Activated T-helper 17 cell treated with anti-CD3 and anti-CD28 coated beads, Interleukin-2, amount 50 U/mL, for 72 hours (primary cell): ENCODE measurements around the gene GFOD2. TPM values are rescaled to one million over a fixed set of nuclear protein-coding genes. Genes with fewer than 3 reads are reported as not detected.

Experiments used
- ATAC-seq: fragments of 150-1000 bp; cut with Tn5 transposase; replicated peaks from 2 replicates; pipeline ENCODE4 v1.10.0; 2021; ENCODE audit warnings: mild to moderate bottlenecking, moderate library complexity
- H3K27ac Mint-ChIP-seq: one replicate; pipeline ENCODE4 v1.8.0; 2022; ENCODE audit warnings: mixed read lengths
- H3K27me3 Mint-ChIP-seq: one replicate; pipeline ENCODE4 v1.8.0; 2022; ENCODE audit warnings: mixed read lengths
- H3K36me3 Mint-ChIP-seq: one replicate; pipeline ENCODE4 v1.8.0; 2022; ENCODE audit warnings: low read depth, mild to moderate bottlenecking, mixed read lengths
- H3K4me1 Mint-ChIP-seq: one replicate; pipeline ENCODE4 v1.8.0; 2022; ENCODE audit warnings: mixed read lengths
- H3K4me3 Mint-ChIP-seq: one replicate; pipeline ENCODE4 v1.8.0; 2022; ENCODE audit warnings: mild to moderate bottlenecking, mixed read lengths
- H3K9me3 Mint-ChIP-seq: one replicate; pipeline ENCODE4 v1.8.0; 2022; ENCODE audit warnings: mixed read lengths
- total RNA-seq, 2 donors: library from RNA; stranded (reverse); gene quantifications; one replicate each; pipeline ENCODE4 v1.2.3, GENCODE V29; 2022

Gene GFOD2
- total RNA-seq, 2 donors from 2014 or later: 13.8 to 20.9 TPM

DNA sequence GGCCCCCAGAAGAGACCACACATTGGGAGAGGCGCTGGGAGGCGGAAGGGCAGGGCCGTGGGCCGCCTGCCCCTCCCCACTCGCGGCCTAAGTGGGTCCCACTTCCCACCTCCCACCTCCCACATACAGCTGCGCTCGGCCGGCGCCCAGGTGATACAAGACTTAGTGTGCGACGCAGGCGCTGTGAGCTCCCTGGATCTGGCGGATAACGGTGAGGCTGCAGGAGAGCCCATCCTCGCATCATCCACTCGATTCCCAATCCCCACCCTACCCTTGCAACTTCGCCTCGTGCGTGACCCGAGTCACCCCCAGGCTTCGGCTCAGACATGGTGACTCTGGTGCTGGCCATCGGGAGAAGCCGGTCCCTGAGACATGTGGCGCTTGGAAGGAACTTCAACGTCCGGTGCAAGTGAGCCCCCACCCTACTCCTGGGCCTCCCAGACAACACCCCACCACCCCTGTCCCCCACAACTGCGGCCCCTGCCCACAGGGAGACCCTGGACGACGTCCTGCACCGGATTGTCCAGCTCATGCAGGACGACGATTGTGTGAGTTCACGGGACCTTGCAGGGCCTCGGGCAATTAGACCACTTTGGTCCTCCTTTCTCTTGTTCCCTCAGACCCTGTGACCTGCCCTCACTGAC is 70.2 kb downstream of the GFOD2 start:
- peaks cover 51% of the 10 kb centered on the region for H3K36me3 Mint-ChIP-seq
- H3K4me3 Mint-ChIP-seq: no peak overlapping the region

DNA sequence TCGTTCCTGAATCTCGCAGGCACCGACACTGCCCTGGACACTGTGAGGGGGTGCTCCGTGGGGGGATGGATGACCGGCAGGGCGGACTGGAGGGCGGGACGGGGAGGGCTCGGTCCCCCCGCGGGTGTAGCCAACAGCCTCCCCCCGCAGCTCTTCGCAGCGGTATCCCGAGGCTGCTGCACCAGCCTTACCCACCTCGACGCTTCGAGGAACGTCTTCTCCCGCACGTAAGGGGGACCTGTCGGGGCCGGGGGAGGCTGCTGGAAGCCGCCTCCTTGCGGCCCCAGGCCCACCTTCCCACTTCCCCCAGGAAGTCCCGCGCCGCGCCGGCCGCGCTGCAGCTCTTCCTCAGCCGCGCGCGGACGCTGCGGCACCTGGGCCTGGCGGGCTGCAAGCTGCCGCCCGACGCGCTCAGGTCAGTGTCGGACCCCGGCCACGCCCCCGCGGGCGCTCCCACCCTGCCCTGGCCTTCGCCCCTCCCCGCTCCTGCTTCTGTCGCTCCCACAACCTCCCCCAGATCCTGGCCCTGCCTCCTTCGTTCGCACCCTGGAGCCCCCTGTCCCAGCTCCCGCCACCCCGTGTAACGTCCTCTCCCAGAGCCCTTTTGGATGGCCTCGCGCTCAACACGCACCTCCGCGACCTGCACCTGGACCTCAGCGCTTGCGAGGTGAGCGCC is 70.9 kb downstream of the GFOD2 start:
- no peak overlapping the region for H3K27ac Mint-ChIP-seq
- no peak for ATAC-seq
- no peak overlapping the region for H3K4me3 Mint-ChIP-seq
- no peaks in the 10 kb centered on the region for H3K27me3 Mint-ChIP-seq
- peaks cover 51% of the 10 kb centered on the region for H3K36me3 Mint-ChIP-seq
- no peaks in the 10 kb centered on the region for H3K9me3 Mint-ChIP-seq
- peaks cover 8% of the 10 kb centered on the region for H3K4me1 Mint-ChIP-seq

More for the DNA sequence above, 70.2 kb downstream of the GFOD2 start:
- peaks cover 8% of the 10 kb centered on the region for H3K4me1 Mint-ChIP-seq
- H3K9me3 Mint-ChIP-seq: no peaks in the 10 kb centered on the region
- no peak for ATAC-seq
- H3K27ac Mint-ChIP-seq: no peak overlapping the region
- no peaks in the 10 kb centered on the region for H3K27me3 Mint-ChIP-seq

DNA sequence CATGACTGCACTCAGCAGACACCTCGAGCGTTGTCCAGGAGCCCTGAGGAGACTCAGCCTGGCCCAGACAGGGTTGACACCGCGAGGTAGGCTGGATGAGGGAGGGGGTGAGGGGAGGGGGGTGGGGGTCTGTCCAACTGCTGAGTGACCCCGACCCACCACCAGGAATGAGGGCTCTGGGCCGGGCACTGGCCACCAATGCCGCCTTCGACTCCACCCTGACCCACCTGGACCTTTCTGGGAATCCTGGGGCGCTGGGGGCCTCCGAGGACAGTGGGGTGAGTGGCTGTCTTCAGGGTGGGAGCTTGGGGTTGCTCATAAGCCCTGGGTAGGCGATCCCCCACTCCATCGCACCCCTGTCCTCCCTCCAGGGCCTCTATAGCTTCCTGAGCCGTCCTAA is 71.4 kb downstream of the GFOD2 start:
- Mint-ChIP-seq H3K27ac (no peak overlapping the region), H3K27me3 (no peaks in the 10 kb centered on the region), H3K9me3 (no peaks in the 10 kb centered on the region), H3K4me1 (peaks cover 8% of the 10 kb centered on the region), H3K36me3 (peaks cover 51% of the 10 kb centered on the region), H3K4me3 (no peak overlapping the region)
- no peak for ATAC-seq

DNA sequence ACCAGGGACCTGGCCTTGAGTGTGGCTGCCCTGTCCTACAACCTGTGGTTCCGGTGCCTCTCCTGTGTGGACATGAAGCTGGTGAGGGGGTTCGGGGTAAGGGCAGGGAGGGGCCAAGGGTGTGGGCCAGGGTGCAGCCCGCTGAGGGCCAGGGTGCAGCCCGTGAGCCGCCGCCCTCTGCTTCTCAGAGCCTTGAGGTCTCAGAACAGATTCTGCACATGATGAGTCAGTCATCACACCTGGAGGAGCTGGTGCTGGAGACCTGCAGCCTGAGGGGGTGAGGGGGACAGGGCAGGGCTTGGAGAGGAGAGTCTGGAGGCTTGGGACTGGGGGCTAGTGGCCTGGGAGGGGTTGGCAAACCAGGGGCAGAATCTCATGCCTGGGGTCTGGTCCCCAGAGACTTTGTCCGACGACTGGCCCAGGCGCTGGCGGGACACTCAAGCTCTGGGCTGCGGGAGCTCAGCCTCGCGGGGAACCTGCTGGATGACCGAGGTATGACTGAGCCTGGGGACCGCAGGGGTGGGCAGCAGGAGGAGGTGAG is 71.9 kb downstream of the GFOD2 start:
- peak overlapping the region; percentile 79 for H3K27ac Mint-ChIP-seq
- H3K36me3 Mint-ChIP-seq: peaks cover 48% of the 10 kb centered on the region
- H3K9me3 Mint-ChIP-seq: no peaks in the 10 kb centered on the region
- H3K4me3 Mint-ChIP-seq: peak overlapping the region; percentile 75
- H3K4me1 Mint-ChIP-seq: peaks cover 8% of the 10 kb centered on the region
- no peaks in the 10 kb centered on the region for H3K27me3 Mint-ChIP-seq
- ATAC-seq: no peak

DNA sequence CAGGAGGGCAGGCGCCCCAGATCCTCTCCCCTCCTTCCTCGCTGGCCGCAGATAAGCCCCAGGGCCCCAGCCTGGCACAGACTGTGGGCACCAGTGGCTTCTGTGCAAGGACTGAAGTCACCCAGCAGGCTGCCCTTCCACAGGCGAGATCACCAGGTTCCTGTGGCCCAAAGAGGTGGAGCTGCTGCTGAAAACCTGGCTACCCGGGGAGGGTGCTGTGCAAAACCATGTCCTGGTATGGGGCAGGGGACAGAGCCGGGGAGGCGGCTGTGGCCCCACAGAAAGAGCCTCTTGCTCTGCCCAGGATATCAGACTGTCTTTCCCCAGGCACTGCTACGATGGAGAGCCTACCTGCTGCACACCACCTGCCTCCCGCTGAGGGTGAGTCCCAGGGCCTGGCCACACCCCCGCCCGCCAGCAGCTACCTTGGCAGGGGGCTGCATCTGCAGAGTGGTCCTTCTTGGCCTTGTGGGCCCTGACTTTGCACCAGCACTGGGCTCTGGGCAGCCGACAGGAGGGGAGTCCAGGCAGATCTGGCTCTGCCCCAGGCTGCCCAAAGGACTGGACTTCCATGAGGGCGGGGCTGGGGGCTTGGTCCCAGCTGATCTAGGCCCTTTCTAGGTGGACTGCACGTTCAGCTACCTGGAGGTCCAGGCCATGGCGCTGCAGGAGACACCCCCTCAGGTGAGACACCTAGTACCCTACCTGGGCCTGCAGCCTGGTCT is 73.6 kb downstream of the GFOD2 start:
- Mint-ChIP-seq H3K4me3 (peak overlapping the region; percentile 75), H3K27me3 (no peaks in the 10 kb centered on the region), H3K36me3 (peaks cover 32% of the 10 kb centered on the region), H3K4me1 (peaks cover 7% of the 10 kb centered on the region), H3K9me3 (no peaks in the 10 kb centered on the region), H3K27ac (peak overlapping the region; percentile 76)
- ATAC-seq: peak; percentile 35

DNA sequence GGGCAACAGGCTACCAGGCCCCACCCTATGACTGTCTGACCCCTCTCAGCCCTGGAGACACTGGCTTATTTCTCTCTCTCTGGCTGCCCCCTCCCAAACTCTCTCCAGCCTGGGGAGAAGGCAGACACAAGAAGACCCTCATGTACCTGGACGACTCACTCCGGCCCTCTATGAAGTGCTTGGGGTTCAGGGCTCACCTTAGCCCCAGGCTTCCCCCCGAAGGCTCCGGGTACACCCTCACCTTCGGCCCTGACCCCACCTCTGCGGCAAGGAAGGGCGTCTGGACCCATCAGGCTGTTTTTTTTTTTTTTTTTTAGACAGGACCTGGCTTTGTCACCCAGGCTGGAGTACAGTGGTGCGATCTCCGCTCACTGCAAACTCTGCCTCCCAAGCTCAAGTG is 75.1 kb downstream of the GFOD2 start:
- H3K27me3 Mint-ChIP-seq: no peaks in the 10 kb centered on the region
- no peaks in the 10 kb centered on the region for H3K9me3 Mint-ChIP-seq
- peak overlapping the region; percentile 75 for H3K4me3 Mint-ChIP-seq
- H3K36me3 Mint-ChIP-seq: peaks cover 28% of the 10 kb centered on the region
- H3K27ac Mint-ChIP-seq: peak overlapping the region; percentile 74
- H3K4me1 Mint-ChIP-seq: no peaks in the 10 kb centered on the region
- no peak for ATAC-seq

DNA sequence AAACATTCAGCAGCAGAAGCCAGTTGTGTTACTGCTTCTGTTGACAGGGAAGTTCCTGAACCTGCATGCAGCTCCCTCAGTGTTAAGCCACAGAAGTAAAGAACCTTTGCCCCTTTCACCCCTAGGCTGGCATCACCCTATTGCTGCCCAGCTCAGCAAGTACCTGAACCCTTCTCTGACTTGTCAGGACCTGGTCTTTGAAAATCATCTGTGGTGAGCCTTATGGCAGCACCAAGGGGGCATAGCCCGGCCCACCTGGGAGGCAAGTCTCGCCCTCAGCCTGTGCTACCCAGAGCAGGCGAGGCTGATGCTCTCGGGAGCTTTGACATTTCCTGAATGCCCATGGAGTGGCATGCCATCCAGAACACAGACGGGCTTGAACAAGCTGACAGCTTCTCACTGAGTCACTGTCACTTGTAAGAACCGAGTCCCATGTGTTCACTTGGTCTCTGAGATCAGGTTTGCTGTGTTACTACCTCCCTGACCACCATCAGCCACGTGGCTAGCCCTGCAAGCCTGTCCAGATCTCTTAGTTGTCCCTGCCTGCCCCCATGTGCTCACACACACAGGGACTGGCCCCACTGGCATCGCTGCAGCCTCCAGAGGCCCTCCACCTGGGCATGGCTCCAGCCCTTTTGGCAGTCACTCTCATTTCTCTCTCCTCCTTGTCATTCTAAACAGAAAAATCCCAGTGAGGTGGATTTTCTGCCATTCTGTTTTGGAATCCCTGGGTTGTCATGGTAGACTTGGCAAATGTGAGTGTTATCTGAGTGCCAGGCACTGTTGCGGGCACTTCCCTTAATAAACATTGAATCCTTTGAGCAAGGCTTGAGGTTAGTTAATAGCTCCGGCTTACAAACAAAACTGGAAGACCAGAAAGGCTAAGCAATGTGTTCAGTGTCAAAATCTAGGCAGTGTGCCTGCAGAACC is 77.1 kb downstream of the GFOD2 start:
- Mint-ChIP-seq H3K9me3 (no peaks in the 10 kb centered on the region), H3K4me1 (no peaks in the 10 kb centered on the region), H3K4me3 (no peak overlapping the region), H3K27ac (no peak overlapping the region), H3K36me3 (peaks cover 37% of the 10 kb centered on the region), H3K27me3 (no peaks in the 10 kb centered on the region)
- no peak for ATAC-seq

DNA sequence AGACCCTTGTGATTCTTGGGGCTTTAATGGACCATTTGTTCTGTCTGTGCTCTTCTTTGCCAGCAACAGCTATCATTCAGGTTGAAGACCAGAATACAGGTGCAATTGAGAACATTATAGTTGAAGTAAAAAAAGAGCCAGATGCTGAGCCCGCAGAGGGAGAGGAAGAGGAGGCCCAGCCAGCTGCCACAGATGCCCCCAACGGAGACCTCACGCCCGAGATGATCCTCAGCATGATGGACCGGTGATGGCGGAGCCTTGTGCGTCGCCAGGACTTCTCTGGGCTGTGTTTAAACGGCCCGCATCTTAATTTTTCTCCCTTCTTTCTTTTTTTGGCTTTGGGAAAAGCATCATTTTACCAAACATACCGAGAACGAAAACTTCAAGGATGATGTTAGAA is 81.5 kb downstream of the GFOD2 start:
- H3K9me3 Mint-ChIP-seq: no peaks in the 10 kb centered on the region
- no peak overlapping the region for H3K27ac Mint-ChIP-seq
- peaks cover 72% of the 10 kb centered on the region for H3K36me3 Mint-ChIP-seq
- no peak for ATAC-seq
- no peak overlapping the region for H3K4me3 Mint-ChIP-seq
- no peaks in the 10 kb centered on the region for H3K27me3 Mint-ChIP-seq
- H3K4me1 Mint-ChIP-seq: no peaks in the 10 kb centered on the region

DNA sequence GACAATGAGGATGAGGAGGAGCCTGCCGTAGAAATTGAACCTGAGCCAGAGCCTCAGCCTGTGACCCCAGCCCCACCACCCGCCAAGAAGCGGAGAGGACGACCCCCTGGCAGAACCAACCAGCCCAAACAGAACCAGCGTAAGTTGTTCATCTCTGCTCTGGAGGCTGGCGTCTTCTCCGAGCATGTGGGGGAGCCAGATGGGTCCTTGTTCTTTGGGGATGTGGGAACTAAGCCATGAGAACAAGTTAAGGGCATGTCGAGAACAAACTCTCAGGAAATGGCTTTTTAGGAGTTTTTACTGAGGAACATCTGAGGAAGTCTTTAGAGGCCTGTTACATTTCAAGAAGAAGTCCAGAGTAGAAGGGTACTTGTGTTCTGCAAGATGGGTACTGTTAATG is 82.4 kb downstream of the GFOD2 start:
- no peaks in the 10 kb centered on the region for H3K4me1 Mint-ChIP-seq
- H3K9me3 Mint-ChIP-seq: no peaks in the 10 kb centered on the region
- no peak overlapping the region for H3K4me3 Mint-ChIP-seq
- H3K27ac Mint-ChIP-seq: no peak overlapping the region
- ATAC-seq: no peak
- no peaks in the 10 kb centered on the region for H3K27me3 Mint-ChIP-seq
- H3K36me3 Mint-ChIP-seq: peaks cover 81% of the 10 kb centered on the region

DNA sequence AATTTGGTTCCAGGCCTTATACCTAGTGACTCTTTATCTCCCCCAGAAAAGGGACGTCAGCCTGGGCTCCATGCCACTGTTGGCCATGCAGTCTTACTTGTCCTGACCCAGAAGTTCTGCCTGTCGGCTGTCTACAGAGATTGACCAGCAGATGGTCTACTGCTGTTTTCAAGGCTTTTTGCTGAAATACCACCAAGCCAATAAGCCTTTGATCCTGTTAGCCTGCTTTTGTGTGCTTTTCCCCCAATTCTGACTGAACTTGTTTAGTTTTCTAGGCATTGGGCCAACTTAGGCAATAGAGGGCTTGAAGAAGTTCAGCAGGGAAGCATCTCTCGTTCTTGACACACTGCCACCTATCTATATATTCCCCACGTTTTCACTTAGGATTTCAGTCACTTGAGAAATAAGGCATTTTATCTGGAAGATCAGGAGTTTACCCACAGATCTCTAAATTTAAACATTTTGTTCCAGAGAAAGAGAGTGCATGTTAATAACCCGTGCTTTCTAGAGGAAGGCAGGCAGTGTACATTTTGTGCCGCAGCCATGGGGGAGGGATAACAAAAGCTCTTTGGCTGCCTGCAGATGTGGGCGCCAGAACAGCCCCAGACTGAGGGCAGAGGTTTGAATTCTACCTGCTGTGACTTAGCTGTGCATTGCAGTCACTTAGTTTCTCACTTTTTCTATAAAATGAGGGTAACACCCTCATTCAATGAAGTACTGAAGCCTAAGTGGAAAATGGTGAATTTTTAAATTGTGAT is 86.5 kb downstream of the GFOD2 start:
- H3K9me3 Mint-ChIP-seq: no peaks in the 10 kb centered on the region
- no peaks in the 10 kb centered on the region for H3K27me3 Mint-ChIP-seq
- no peak overlapping the region for H3K4me3 Mint-ChIP-seq
- H3K36me3 Mint-ChIP-seq: peaks cover 98% of the 10 kb centered on the region
- ATAC-seq: no peak
- no peaks in the 10 kb centered on the region for H3K4me1 Mint-ChIP-seq
- peak overlapping the region; percentile 48 for H3K27ac Mint-ChIP-seq

DNA sequence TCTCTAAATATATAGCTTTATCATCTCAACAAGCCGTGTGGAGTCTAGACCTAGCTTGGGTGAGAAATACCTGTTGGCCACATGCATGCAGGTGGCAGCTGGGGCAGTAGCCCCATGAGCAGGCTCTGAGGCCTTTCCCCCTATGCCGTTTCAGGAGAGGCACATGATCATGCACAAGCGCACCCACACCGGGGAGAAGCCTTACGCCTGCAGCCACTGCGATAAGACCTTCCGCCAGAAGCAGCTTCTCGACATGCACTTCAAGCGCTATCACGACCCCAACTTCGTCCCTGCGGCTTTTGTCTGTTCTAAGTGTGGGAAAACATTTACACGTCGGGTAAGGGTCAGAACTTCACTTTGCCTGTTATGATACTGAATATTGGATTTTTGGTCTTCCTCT is 90.9 kb downstream of the GFOD2 start:
- ATAC-seq: no peak
- H3K4me1 Mint-ChIP-seq: no peaks in the 10 kb centered on the region
- no peaks in the 10 kb centered on the region for H3K9me3 Mint-ChIP-seq
- no peak overlapping the region for H3K27ac Mint-ChIP-seq
- H3K27me3 Mint-ChIP-seq: no peaks in the 10 kb centered on the region
- peaks cover 95% of the 10 kb centered on the region for H3K36me3 Mint-ChIP-seq
- no peak overlapping the region for H3K4me3 Mint-ChIP-seq
